NK-92 (cell line): ENCODE measurements around the gene TTC22.
"Not testable (repeated sequence)": the region's sequence is repeated elsewhere in the genome, so short reads cannot be mapped to it uniquely, and the experiment has no call there.

ENCODE experiments used
- DNase-seq: peaks from one replicate; lab custom pipeline; 2025; ENCODE audit not compliant: unreplicated experiment; lab: John Stamatoyannopoulos, UW

Gene TTC22

GRCh38 chr1:54786778-54787177 lies 14.3 kb downstream of the TTC22 start:
- DNase-seq: no peak

GRCh38 chr1:54784066-54784465 lies 17.1 kb downstream of the TTC22 start:
- no peak for DNase-seq

GRCh38 chr1:54782588-54782987 lies 18.5 kb downstream of the TTC22 start:
- no peak for DNase-seq

GRCh38 chr1:54782156-54782555 lies 19.0 kb downstream of the TTC22 start:
- no peak for DNase-seq

GRCh38 chr1:54781023-54781723 lies 19.9 kb downstream of the TTC22 start:
- no peak for DNase-seq

GRCh38 chr1:54777431-54777830 lies 23.7 kb downstream of the TTC22 start:
- no peak for DNase-seq

- DNase-seq: no peak
Observed at GRCh38 chr1:54777011-54777410, 24.1 kb downstream of the TTC22 start.

GRCh38 chr1:54775828-54776721 lies 25.0 kb downstream of the TTC22 start:
- not testable (repeated sequence) for DNase-seq

- DNase-seq: no peak
Observed at GRCh38 chr1:54774820-54775498, 26.2 kb downstream of the TTC22 start.

- DNase-seq: no peak
Observed at GRCh38 chr1:54772951-54773350, 28.2 kb downstream of the TTC22 start.

GRCh38 chr1:54768093-54768492 lies 33.0 kb downstream of the TTC22 start:
- DNase-seq: no peak

- DNase-seq: no peak
Observed at GRCh38 chr1:54767526-54767925, 33.6 kb downstream of the TTC22 start.

GRCh38 chr1:54766726-54767125 lies 34.4 kb downstream of the TTC22 start:
- DNase-seq: no peak

- no peak for DNase-seq
Observed at GRCh38 chr1:54764922-54765561, 36.1 kb downstream of the TTC22 start.

GRCh38 chr1:54764133-54764921 lies 36.8 kb downstream of the TTC22 start, which contains the start of gene PARS2:
TSS of gene PARS2 (minus strand) at chr1:54764523. CDS start at chr1:54759161, 5,362 bp downstream.
- peak; percentile 78 for DNase-seq

- no peak for DNase-seq
Observed at GRCh38 chr1:54763816-54764132, 37.3 kb downstream of the TTC22 start.

- no peak for DNase-seq
Observed at GRCh38 chr1:54758678-54759348, 42.3 kb downstream of the TTC22 start.

- no peak for DNase-seq
Observed at GRCh38 chr1:54757833-54758232, 43.3 kb downstream of the TTC22 start.

GRCh38 chr1:54754486-54755285 lies 46.4 kb downstream of the TTC22 start:
- no peak for DNase-seq
